WTC11 (cell line): Measurements from ENCODE around the gene OSBP2. TPM values are rescaled to one million over a fixed set of nuclear protein-coding genes. Genes with fewer than 3 reads are reported as not detected.

Experiments
- ATAC-seq: fragments of 200-7000 bp; cut with Tn5 transposase; 2 replicates; pipeline ENCODE4 v1.10.0; 2021; ENCODE audit warnings: mild to moderate bottlenecking, moderate library complexity
- CTCF ChIA-PET: fragments of 300-600 bp; sonication (Branson Sonifier 250); formaldehyde crosslinking; loops from one replicate; lab custom pipeline; 2021; ENCODE audit warnings: antibody characterized with exemption; lab: Charles Lee
- POLR2A ChIA-PET: fragments of 350-600 bp; sonication (Branson Sonifier 250); formaldehyde crosslinking; loops from one replicate; lab custom pipeline; 2021; ENCODE audit warnings: antibody characterized with exemption; lab: Charles Lee
- DNase-seq: peaks from one replicate; pipeline ENCODE4 v3.0.0; 2021; ENCODE audit warnings: low spot score
- H3K27ac Mint-ChIP-seq: 2 replicates; pipeline ENCODE4 v1.8.0; 2021; ENCODE audit warnings: mixed read lengths
- H3K27me3 Mint-ChIP-seq: 2 replicates; pipeline ENCODE4 v1.8.0; 2021; ENCODE audit warnings: low read depth, mild to moderate bottlenecking, moderate library complexity, mixed read lengths
- H3K36me3 Mint-ChIP-seq: 2 replicates; pipeline ENCODE4 v1.8.0; 2021; ENCODE audit warnings: mixed read lengths
- H3K4me1 Mint-ChIP-seq: 2 replicates; pipeline ENCODE4 v1.8.0; 2022; ENCODE audit warnings: mixed read lengths
- H3K4me3 Mint-ChIP-seq: 2 replicates; pipeline ENCODE4 v1.8.0; 2021; ENCODE audit warnings: mild to moderate bottlenecking, moderate library complexity, mixed read lengths
- H3K9me3 Mint-ChIP-seq: 2 replicates; pipeline ENCODE4 v1.8.0; 2021; ENCODE audit warnings: mixed read lengths
- AR ChIP-seq: fragments of 250-450 bp; sonication (Bioruptor Pico); IDR thresholded peaks from 2 replicates; pipeline ENCODE4 v1.9.0; 2021; ENCODE audit warnings: mild to moderate bottlenecking
- ELF4 ChIP-seq: sonication (generic); formaldehyde crosslinking; IDR thresholded peaks from 2 replicates; pipeline ENCODE4 v1.8.1; 2022; ENCODE audit warnings: low read depth, mild to moderate bottlenecking, moderate library complexity, missing genetic modification reagents
- GRHL2 ChIP-seq: fragments of 250-450 bp; sonication (Bioruptor Pico); IDR thresholded peaks from 2 replicates; pipeline ENCODE4 v1.8.0; 2022; ENCODE audit warnings: mild to moderate bottlenecking, moderate library complexity; ENCODE audit not compliant: insufficient replicate concordance, severe bottlenecking
- JUN ChIP-seq: sonication (generic); formaldehyde crosslinking; IDR thresholded peaks from 2 replicates; pipeline ENCODE4 v1.8.0; 2023; ENCODE audit warnings: mild to moderate bottlenecking, missing genetic modification reagents
- MLX ChIP-seq: sonication (generic); formaldehyde crosslinking; IDR thresholded peaks from 2 replicates; pipeline ENCODE4 v1.8.1; 2023; ENCODE audit warnings: mild to moderate bottlenecking, missing genetic modification reagents, moderate library complexity
- MYBL2 ChIP-seq: sonication (generic); formaldehyde crosslinking; IDR thresholded peaks from 2 replicates; pipeline ENCODE4 v1.8.1; 2023; ENCODE audit warnings: mild to moderate bottlenecking, moderate library complexity, missing genetic modification reagents
- NFATC4 ChIP-seq: fragments of 250-450 bp; sonication (Bioruptor Pico); IDR thresholded peaks from 2 replicates; pipeline ENCODE4 v1.9.0; 2021; ENCODE audit warnings: mild to moderate bottlenecking
- NR3C1 ChIP-seq: sonication (generic); formaldehyde crosslinking; conservative IDR thresholded peaks from 2 replicates; pipeline ENCODE4 v1.8.1; 2023; ENCODE audit warnings: low read depth, mild to moderate bottlenecking, missing genetic modification reagents
- RORB ChIP-seq: fragments of 250-450 bp; sonication (Bioruptor Pico); IDR thresholded peaks from 2 replicates; pipeline ENCODE4 v1.9.0; 2021; ENCODE audit warnings: mild to moderate bottlenecking
- SMAD3 ChIP-seq: sonication (generic); formaldehyde crosslinking; IDR thresholded peaks from 2 replicates; pipeline ENCODE4 v1.8.0; 2022; ENCODE audit warnings: missing genetic modification reagents, mild to moderate bottlenecking, borderline replicate concordance
- SP1 ChIP-seq: sonication (generic); formaldehyde crosslinking; conservative IDR thresholded peaks from 2 replicates; pipeline ENCODE4 v1.8.1; 2022; ENCODE audit warnings: missing genetic modification reagents
- TEAD1 ChIP-seq: sonication (generic); formaldehyde crosslinking; IDR thresholded peaks from 2 replicates; pipeline ENCODE4 v1.8.0; 2022; ENCODE audit warnings: mild to moderate bottlenecking, missing genetic modification reagents
- TP53 ChIP-seq: sonication (generic); formaldehyde crosslinking; IDR thresholded peaks from 2 replicates; pipeline ENCODE4 v1.8.1; 2023; ENCODE audit warnings: mild to moderate bottlenecking, missing genetic modification reagents
- ZNF232 ChIP-seq: sonication (generic); formaldehyde crosslinking; IDR thresholded peaks from 2 replicates; pipeline ENCODE4 v1.8.0; 2022; ENCODE audit warnings: mild to moderate bottlenecking, missing genetic modification reagents
- total RNA-seq: library from RNA; stranded (reverse); gene quantifications from 3 replicates; pipeline ENCODE4 v1.2.3, GENCODE V29; 2021
- TF ChIP-seq, protein P1 (sequence below): sonication (generic); formaldehyde crosslinking; IDR thresholded peaks from 2 replicates; pipeline ENCODE4 v1.8.1; 2022; ENCODE audit warnings: mild to moderate bottlenecking, moderate library complexity, missing genetic modification reagents
- TF ChIP-seq, protein P2 (sequence below): fragments of 250-450 bp; sonication (Bioruptor Pico); conservative IDR thresholded peaks from 2 replicates; pipeline ENCODE4 v1.9.0; 2021; ENCODE audit warnings: mild to moderate bottlenecking
- TF ChIP-seq, protein P3 (sequence below): sonication (generic); formaldehyde crosslinking; IDR thresholded peaks from 2 replicates; pipeline ENCODE4 v1.8.0; 2022; ENCODE audit warnings: mild to moderate bottlenecking, missing genetic modification reagents
- TF ChIP-seq, protein P4 (sequence below): fragments of 200-600 bp; IDR thresholded peaks from 2 replicates; pipeline ENCODE4 v1.8.0; 2022; ENCODE audit warnings: antibody characterized with exemption
- TF ChIP-seq, protein P5 (sequence below): sonication (generic); formaldehyde crosslinking; IDR thresholded peaks from 2 replicates; pipeline ENCODE4 v1.8.1; 2023; ENCODE audit warnings: mild to moderate bottlenecking, missing genetic modification reagents, borderline replicate concordance

Gene OSBP2
- total RNA-seq, 1 experiment from 2014 or later: 4.1 TPM

- H3K36me3 Mint-ChIP-seq: no peaks in the 10 kb centered on the region
- no peaks in the 10 kb centered on the region for H3K27me3 Mint-ChIP-seq
- no peak overlapping the region for H3K27ac Mint-ChIP-seq
- ChIA-PET POLR2A (no interaction called here), CTCF (interaction anchor here (0.5 kb wide), 2 partner anchors 146 to 386 kb away, joined by 3 read pairs; partner anchors contain the start of gene RNF185)
- no peaks in the 10 kb centered on the region for H3K9me3 Mint-ChIP-seq
- H3K4me1 Mint-ChIP-seq: no peaks in the 10 kb centered on the region
- TF ChIP-seq TP53 (CRISPR knock-in tag) (no peak), MYBL2 (CRISPR knock-in tag) (no peak), SP1 (CRISPR knock-in tag) (no peak), JUN (CRISPR knock-in tag) (no peak), SMAD3 (CRISPR knock-in tag) (no peak), AR (no peak), TEAD1 (CRISPR knock-in tag) (no peak), ELF4 (CRISPR knock-in tag) (no peak), MLX (CRISPR knock-in tag) (no peak), NR3C1 (CRISPR knock-in tag) (no peak), ZNF232 (CRISPR knock-in tag) (no peak), NFATC4 (CRISPR knock-in tag) (no peak), RORB (no peak), GRHL2 (CRISPR knock-in tag) (no peak)
- TF ChIP-seq, protein P1, sequence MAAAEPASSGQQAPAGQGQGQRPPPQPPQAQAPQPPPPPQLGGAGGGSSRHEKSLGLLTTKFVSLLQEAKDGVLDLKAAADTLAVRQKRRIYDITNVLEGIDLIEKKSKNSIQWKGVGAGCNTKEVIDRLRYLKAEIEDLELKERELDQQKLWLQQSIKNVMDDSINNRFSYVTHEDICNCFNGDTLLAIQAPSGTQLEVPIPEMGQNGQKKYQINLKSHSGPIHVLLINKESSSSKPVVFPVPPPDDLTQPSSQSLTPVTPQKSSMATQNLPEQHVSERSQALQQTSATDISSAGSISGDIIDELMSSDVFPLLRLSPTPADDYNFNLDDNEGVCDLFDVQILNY (CRISPR knock-in tag): no peak
- TF ChIP-seq, protein P2, sequence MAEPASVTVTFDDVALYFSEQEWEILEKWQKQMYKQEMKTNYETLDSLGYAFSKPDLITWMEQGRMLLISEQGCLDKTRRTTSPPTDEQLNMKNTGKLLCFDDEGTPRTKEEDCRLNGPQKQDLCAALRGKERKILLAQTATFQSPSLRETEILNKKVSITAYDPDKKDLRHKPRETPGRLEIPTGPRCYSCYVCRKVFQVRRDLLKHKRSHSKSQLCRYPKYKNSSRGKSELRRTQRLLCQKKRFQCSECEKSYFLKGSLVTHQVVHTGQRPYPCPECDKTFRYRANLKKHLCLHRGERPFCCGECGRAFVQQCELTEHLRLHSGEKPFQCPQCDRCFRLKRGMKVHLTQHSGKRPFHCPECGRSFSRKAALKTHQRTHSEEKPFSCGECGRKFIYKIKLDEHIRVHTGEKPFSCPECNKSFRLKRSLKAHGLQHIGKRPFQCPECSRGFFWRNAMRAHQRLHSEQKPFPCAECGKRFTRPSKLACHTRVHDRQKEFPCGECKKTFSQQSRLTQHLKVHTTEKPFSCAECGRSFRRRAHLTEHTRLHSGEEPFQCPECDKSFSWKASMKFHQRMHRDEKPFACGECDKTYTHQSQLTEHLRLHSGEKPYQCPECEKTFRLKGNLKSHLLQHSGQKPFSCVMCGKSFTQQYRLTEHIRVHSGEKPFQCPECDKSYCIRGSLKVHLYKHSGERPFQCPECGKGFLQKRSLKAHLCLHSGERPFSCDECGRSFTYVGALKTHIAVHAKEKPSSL: no peak
- TF ChIP-seq, protein P3, sequence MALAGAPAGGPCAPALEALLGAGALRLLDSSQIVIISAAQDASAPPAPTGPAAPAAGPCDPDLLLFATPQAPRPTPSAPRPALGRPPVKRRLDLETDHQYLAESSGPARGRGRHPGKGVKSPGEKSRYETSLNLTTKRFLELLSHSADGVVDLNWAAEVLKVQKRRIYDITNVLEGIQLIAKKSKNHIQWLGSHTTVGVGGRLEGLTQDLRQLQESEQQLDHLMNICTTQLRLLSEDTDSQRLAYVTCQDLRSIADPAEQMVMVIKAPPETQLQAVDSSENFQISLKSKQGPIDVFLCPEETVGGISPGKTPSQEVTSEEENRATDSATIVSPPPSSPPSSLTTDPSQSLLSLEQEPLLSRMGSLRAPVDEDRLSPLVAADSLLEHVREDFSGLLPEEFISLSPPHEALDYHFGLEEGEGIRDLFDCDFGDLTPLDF (CRISPR knock-in tag): no peak
- TF ChIP-seq, protein P4, sequence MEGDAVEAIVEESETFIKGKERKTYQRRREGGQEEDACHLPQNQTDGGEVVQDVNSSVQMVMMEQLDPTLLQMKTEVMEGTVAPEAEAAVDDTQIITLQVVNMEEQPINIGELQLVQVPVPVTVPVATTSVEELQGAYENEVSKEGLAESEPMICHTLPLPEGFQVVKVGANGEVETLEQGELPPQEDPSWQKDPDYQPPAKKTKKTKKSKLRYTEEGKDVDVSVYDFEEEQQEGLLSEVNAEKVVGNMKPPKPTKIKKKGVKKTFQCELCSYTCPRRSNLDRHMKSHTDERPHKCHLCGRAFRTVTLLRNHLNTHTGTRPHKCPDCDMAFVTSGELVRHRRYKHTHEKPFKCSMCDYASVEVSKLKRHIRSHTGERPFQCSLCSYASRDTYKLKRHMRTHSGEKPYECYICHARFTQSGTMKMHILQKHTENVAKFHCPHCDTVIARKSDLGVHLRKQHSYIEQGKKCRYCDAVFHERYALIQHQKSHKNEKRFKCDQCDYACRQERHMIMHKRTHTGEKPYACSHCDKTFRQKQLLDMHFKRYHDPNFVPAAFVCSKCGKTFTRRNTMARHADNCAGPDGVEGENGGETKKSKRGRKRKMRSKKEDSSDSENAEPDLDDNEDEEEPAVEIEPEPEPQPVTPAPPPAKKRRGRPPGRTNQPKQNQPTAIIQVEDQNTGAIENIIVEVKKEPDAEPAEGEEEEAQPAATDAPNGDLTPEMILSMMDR: no peak
- TF ChIP-seq, protein P5, sequence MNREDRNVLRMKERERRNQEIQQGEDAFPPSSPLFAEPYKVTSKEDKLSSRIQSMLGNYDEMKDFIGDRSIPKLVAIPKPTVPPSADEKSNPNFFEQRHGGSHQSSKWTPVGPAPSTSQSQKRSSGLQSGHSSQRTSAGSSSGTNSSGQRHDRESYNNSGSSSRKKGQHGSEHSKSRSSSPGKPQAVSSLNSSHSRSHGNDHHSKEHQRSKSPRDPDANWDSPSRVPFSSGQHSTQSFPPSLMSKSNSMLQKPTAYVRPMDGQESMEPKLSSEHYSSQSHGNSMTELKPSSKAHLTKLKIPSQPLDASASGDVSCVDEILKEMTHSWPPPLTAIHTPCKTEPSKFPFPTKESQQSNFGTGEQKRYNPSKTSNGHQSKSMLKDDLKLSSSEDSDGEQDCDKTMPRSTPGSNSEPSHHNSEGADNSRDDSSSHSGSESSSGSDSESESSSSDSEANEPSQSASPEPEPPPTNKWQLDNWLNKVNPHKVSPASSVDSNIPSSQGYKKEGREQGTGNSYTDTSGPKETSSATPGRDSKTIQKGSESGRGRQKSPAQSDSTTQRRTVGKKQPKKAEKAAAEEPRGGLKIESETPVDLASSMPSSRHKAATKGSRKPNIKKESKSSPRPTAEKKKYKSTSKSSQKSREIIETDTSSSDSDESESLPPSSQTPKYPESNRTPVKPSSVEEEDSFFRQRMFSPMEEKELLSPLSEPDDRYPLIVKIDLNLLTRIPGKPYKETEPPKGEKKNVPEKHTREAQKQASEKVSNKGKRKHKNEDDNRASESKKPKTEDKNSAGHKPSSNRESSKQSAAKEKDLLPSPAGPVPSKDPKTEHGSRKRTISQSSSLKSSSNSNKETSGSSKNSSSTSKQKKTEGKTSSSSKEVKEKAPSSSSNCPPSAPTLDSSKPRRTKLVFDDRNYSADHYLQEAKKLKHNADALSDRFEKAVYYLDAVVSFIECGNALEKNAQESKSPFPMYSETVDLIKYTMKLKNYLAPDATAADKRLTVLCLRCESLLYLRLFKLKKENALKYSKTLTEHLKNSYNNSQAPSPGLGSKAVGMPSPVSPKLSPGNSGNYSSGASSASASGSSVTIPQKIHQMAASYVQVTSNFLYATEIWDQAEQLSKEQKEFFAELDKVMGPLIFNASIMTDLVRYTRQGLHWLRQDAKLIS (CRISPR knock-in tag): no peak
- ATAC-seq (no peak), DNase-seq (no peak)
- no peak overlapping the region for H3K4me3 Mint-ChIP-seq
Measured at GRCh38 chr22:30773919-30774318, 79.2 kb downstream of the OSBP2 start.
